Keratinocyte (primary cell): ENCODE results near the gene CCSER1. TPM values are rescaled to one million over a fixed set of nuclear protein-coding genes. Genes with fewer than 3 reads are reported as not detected.

Source experiments
- DNase-seq: peaks from one replicate; pipeline ENCODE4 v3.0.0-alpha.2; 2011; ENCODE audit warnings: low read depth, missing footprints, low spot score
- FAIRE-seq: peaks from 2 replicates; lab custom pipeline; 2011; peaks lifted over from hg19 to GRCh38; lab: Jason Lieb, UNC
- H2AFZ ChIP-seq: 2 replicates; pipeline ENCODE4 v1.6.0; 2012; ENCODE audit warnings: low read length, control low read depth, inconsistent platforms; ENCODE audit not compliant: control insufficient read depth
- H3K27ac ChIP-seq: 2 replicates; pipeline ENCODE4 v1.5.1; 2011; ENCODE audit warnings: low read length; ENCODE audit not compliant: control insufficient read depth, insufficient read depth
- H3K27me3 ChIP-seq: 3 replicates; pipeline ENCODE4 v1.6.0; 2011; ENCODE audit warnings: low read length; ENCODE audit not compliant: control insufficient read depth, insufficient read depth; ENCODE audit errors: extremely low read depth
- H3K36me3 ChIP-seq, 2 experiments: 2 replicates in 1 of 2; 3 replicates in 1 of 2; pipeline ENCODE4 v1.5.1; 2011; ENCODE audit warnings: low read length in 2 of 2, mild to moderate bottlenecking in 1 of 2; ENCODE audit not compliant: control insufficient read depth in 2 of 2, insufficient read depth in 2 of 2; ENCODE audit errors: extremely low read depth in 1 of 2
- H3K4me1 ChIP-seq: 3 replicates; pipeline ENCODE4 v1.5.1; 2011; ENCODE audit warnings: low read length; ENCODE audit not compliant: control insufficient read depth, insufficient read depth; ENCODE audit errors: extremely low read depth
- H3K4me2 ChIP-seq: 3 replicates; pipeline ENCODE4 v1.6.0; 2011; ENCODE audit warnings: low read depth, low read length; ENCODE audit not compliant: control insufficient read depth, insufficient read depth; ENCODE audit errors: extremely low read depth
- H3K4me3 ChIP-seq, 3 experiments: fragments of 200-600 bp in 1 of 3; sonication (generic) in 1 of 3; 2 replicates in 2 of 3; 3 replicates in 1 of 3; pipeline ENCODE4 v1.5.1; 2011 to 2016; ENCODE audit warnings: low read length in 3 of 3, mild to moderate bottlenecking in 3 of 3, control low read depth in 2 of 3, inconsistent platforms in 1 of 3, low read depth in 1 of 3, mixed read lengths in 1 of 3, mixed run types in 1 of 3, moderate library complexity in 1 of 3; ENCODE audit not compliant: control insufficient read depth in 2 of 3, insufficient read depth in 2 of 3; ENCODE audit errors: extremely low read depth in 1 of 3
- H3K79me2 ChIP-seq: 2 replicates; pipeline ENCODE4 v1.6.0; 2012; ENCODE audit warnings: low read length; ENCODE audit not compliant: control insufficient read depth, insufficient read depth
- H3K9ac ChIP-seq: 3 replicates; pipeline ENCODE4 v1.6.0; 2011; ENCODE audit warnings: low read length; ENCODE audit not compliant: control insufficient read depth, insufficient read depth; ENCODE audit errors: extremely low read depth
- H3K9me1 ChIP-seq: 3 replicates; pipeline ENCODE4 v1.6.0; 2011; ENCODE audit warnings: low read length; ENCODE audit not compliant: control insufficient read depth, insufficient read depth; ENCODE audit errors: extremely low read depth
- H3K9me3 ChIP-seq: 2 replicates; pipeline ENCODE4 v1.5.1; 2012; ENCODE audit warnings: low read depth, low read length; ENCODE audit not compliant: control insufficient read depth
- H4K20me1 ChIP-seq: 3 replicates; pipeline ENCODE4 v1.6.0; 2011; ENCODE audit warnings: low read length; ENCODE audit not compliant: control insufficient read depth, insufficient read depth; ENCODE audit errors: extremely low read depth
- CTCF ChIP-seq, 3 experiments: IDR thresholded peaks in 1 of 3; conservative IDR thresholded peaks in 1 of 3; optimal IDR thresholded peaks in 1 of 3; 2 replicates in 2 of 3; 3 replicates in 1 of 3; pipeline versions ENCODE3 to v1.5.1; 2011; ENCODE audit warnings: low read length in 3 of 3, mild to moderate bottlenecking in 3 of 3, moderate library complexity in 2 of 3, control low read depth in 1 of 3, inconsistent platforms in 1 of 3; ENCODE audit not compliant: insufficient read depth in 2 of 3; ENCODE audit errors: extremely low read depth in 1 of 3
- EZH2 ChIP-seq: IDR thresholded peaks from one replicate; pipeline ENCODE4 v1.6.1; 2012; ENCODE audit warnings: inconsistent platforms, mild to moderate bottlenecking, low read length, moderate library complexity
- dilution Hi-C: fragments of 300-500 bp; cut with MboI; formaldehyde crosslinking; loops from one replicate; pipeline ENCODE4 v1.7.0; 2020; ENCODE audit warnings: low sequenced_read_pairs; ENCODE audit not compliant: extremely low pct_ligation_motif_present
- polyA plus RNA-seq, 5 experiments: library from polyadenylated mRNA; depleted of rRNA in 3 of 5; stranded (reverse) in 3 of 5; stranded (forward) in 1 of 5; unstranded in 1 of 5; fragments of >200 nt; gene quantifications; 1 replicate in 1 of 5; 2 replicates in 3 of 5; 3 replicates in 1 of 5; pipeline versions ENCODE4 v1.2.1 to v1.2.3, GENCODE V29; 2011 to 2012; ENCODE audit warnings: missing spikeins in 2 of 5, low read depth in 1 of 5, low replicate concordance in 1 of 5

The CCSER1 gene
- polyA plus RNA-seq, 1 donor (not counting 4 experiments of a cell fraction or from before 2014, with no cell fraction given), result 1.2 TPM

GRCh38 chr4:90760059-90760458, 632.9 kb downstream of the CCSER1 start:
- H3K79me2 ChIP-seq, result no peaks in the 10 kb centered on the region
- no peaks in the 10 kb centered on the region for H3K9me1 ChIP-seq
- H3K27ac ChIP-seq, result no peak overlapping the region
- H3K36me3 ChIP-seq, result no peaks in the 10 kb centered on the region
- dilution Hi-C loops, result no loop called here
- FAIRE-seq, result no peak
- H2AFZ ChIP-seq, result no peak overlapping the region
- no peak overlapping the region for H3K4me2 ChIP-seq
- H4K20me1 ChIP-seq, result no peaks in the 10 kb centered on the region
- no peaks in the 10 kb centered on the region for H3K27me3 ChIP-seq
- H3K9me3 ChIP-seq, result no peaks in the 10 kb centered on the region
- H3K9ac ChIP-seq, result no peak overlapping the region
- H3K4me3 ChIP-seq, result no peak overlapping the region
- no peak for DNase-seq
- no peaks in the 10 kb centered on the region for H3K4me1 ChIP-seq
- no peak for TF ChIP-seq EZH2
- TF ChIP-seq CTCF (optimal IDR thresholded peaks at IDR 0.05 in 1 of 3, IDR thresholded peaks at IDR 0.05 in 1 of 3, conservative IDR thresholded peaks at IDR 0.05 in 1 of 3; ENCODE audit: extremely low read depth in 1 of 3, insufficient read depth in 2 of 3, low read length in 3 of 3), result no peak

DNA sequence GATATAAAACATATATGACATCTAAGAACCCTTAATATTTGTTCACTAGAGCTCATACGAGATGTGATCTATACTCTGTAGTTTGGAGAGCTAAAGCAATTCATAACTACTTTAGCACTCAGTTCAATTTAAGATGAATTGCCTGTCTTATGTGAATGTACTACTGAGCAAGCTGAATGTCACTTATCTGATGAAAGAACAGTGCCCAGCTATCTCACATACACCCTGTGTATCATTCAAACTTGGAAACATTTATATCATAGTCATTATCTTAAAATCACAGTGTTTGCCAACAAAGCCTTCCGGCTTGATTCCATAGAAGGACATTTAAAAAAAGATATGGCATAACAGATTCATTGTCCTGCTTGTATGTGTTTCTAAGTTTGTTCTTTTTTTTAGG, 639.6 kb downstream of the CCSER1 start:
- Histone ChIP-seq H3K79me2 (no peaks in the 10 kb centered on the region), H3K4me2 (no peak overlapping the region), H3K9me3 (no peaks in the 10 kb centered on the region), H3K9me1 (no peaks in the 10 kb centered on the region), H3K4me1 (no peaks in the 10 kb centered on the region), H4K20me1 (no peaks in the 10 kb centered on the region), H3K27ac (no peak overlapping the region), H3K9ac (no peak overlapping the region), H3K36me3 (no peaks in the 10 kb centered on the region), H2AFZ (no peak overlapping the region), H3K27me3 (no peaks in the 10 kb centered on the region), H3K4me3 (no peak overlapping the region)
- DNase-seq (no peak), FAIRE-seq (no peak)
- TF ChIP-seq CTCF (optimal IDR thresholded peaks at IDR 0.05 in 1 of 3, IDR thresholded peaks at IDR 0.05 in 1 of 3, conservative IDR thresholded peaks at IDR 0.05 in 1 of 3; ENCODE audit: extremely low read depth in 1 of 3, insufficient read depth in 2 of 3, low read length in 3 of 3) (no peak), EZH2 (no peak)
- dilution Hi-C loops, result no loop called here
